ENCODE data around the gene TAT. TPM values are rescaled to one million over a fixed set of nuclear protein-coding genes. Genes with fewer than 3 reads are reported as not detected.
"Not testable (repeated sequence)": the region's sequence is repeated elsewhere in the genome, so short reads cannot be mapped to it uniquely, and the experiment has no call there.

The TAT gene
- polyA plus RNA-seq (2013, experiment 1 of 2; ENCODE audit: insufficient read length) = 0.02 TPM
- polyA plus RNA-seq (2013, experiment 2 of 2; ENCODE audit: insufficient read length) = 0.06 TPM

GRCh38 chr16:71576971-71577370 lies at the start of gene TAT:
Gene TAT (minus strand): TSS chr16:71577092. CDS start chr16:71576415, 677 bp downstream.
- DNase-seq = no peak

- DNase-seq = no peak
These were observed 49.3 kb upstream of the TAT start, which contains the start of gene MARVELD3 for GRCh38 chr16:71626018-71626857. Gene MARVELD3 (plus strand): TSS chr16:71626184. CDS start chr16:71626230, 46 bp downstream.

GRCh38 chr16:71625113-71625850 lies 48.4 kb upstream of the TAT start:
- no peak for DNase-seq

- no peak for DNase-seq
These were observed 46.7 kb upstream of the TAT start for GRCh38 chr16:71623597-71623996.

- no peak for DNase-seq
These were observed 45.2 kb upstream of the TAT start for GRCh38 chr16:71622088-71622487.

- no peak for DNase-seq
These were observed 41.5 kb upstream of the TAT start for GRCh38 chr16:71618429-71618828.

GRCh38 chr16:71614956-71615355 lies 38.1 kb upstream of the TAT start:
- not testable (repeated sequence) for DNase-seq

GRCh38 chr16:71610936-71611871 lies 34.3 kb upstream of the TAT start:
- peak; percentile 53 for DNase-seq

GRCh38 chr16:71610447-71610846 lies 33.6 kb upstream of the TAT start:
- no peak for DNase-seq

- DNase-seq = no peak
These were observed 32.2 kb upstream of the TAT start for GRCh38 chr16:71609066-71609465.

GRCh38 chr16:71600822-71601221 lies 23.9 kb upstream of the TAT start:
- DNase-seq = no peak

- DNase-seq = not testable (repeated sequence)
These were observed 21.5 kb upstream of the TAT start for GRCh38 chr16:71598426-71598825.

- DNase-seq = not testable (repeated sequence)
These were observed 18.5 kb upstream of the TAT start for GRCh38 chr16:71595340-71595826.

- DNase-seq = no peak
These were observed 17.2 kb upstream of the TAT start for GRCh38 chr16:71594000-71594646.

- no peak for DNase-seq
These were observed 16.4 kb upstream of the TAT start for GRCh38 chr16:71593048-71593999.

GRCh38 chr16:71591917-71592316 lies 15.0 kb upstream of the TAT start:
- no peak for DNase-seq

GRCh38 chr16:71590584-71590983 lies 13.7 kb upstream of the TAT start:
- no peak for DNase-seq

- DNase-seq = not testable (repeated sequence)
These were observed 13.2 kb upstream of the TAT start for GRCh38 chr16:71590071-71590470.

- not testable (repeated sequence) for DNase-seq
These were observed 12.4 kb upstream of the TAT start for GRCh38 chr16:71589334-71589733.

GRCh38 chr16:71585318-71585703 lies 8.4 kb upstream of the TAT start:
- DNase-seq = no peak
